GM21390 (cell line): ENCODE results near the gene MARK2.

ENCODE experiments used
- ATAC-seq: cut with Tn5 transposase; IDR thresholded peaks from one replicate; pipeline ENCODE4 v1.9.1; 2021; ENCODE audit not compliant: unreplicated experiment

MARK2 gene

GRCh38 chr11:63907808-63908530, 69.1 kb downstream of the MARK2 start:
- no peak for ATAC-seq

- no peak for ATAC-seq
These were observed 69.9 kb downstream of the MARK2 start for GRCh38 chr11:63908631-63909401.

GRCh38 chr11:63909591-63910506, 70.9 kb downstream of the MARK2 start:
- no peak for ATAC-seq

GRCh38 chr11:63910675-63911074, 71.8 kb downstream of the MARK2 start:
- no peak for ATAC-seq

- ATAC-seq, result no peak
These were observed 72.5 kb downstream of the MARK2 start for GRCh38 chr11:63911440-63911839.

GRCh38 chr11:63911876-63912275, 73.0 kb downstream of the MARK2 start:
- ATAC-seq, result no peak

GRCh38 chr11:63912678-63913077, 73.8 kb downstream of the MARK2 start:
- no peak for ATAC-seq

- no peak for ATAC-seq
These were observed 75.2 kb downstream of the MARK2 start for GRCh38 chr11:63913866-63914830.

GRCh38 chr11:63914896-63915691, 76.2 kb downstream of the MARK2 start:
- no peak for ATAC-seq

- ATAC-seq, result no peak
These were observed 77.3 kb downstream of the MARK2 start for GRCh38 chr11:63915961-63916836.

- no peak for ATAC-seq
These were observed 78.2 kb downstream of the MARK2 start, which contains the start of gene RCOR2 for GRCh38 chr11:63916837-63917691. Gene RCOR2 (minus strand): TSS chr11:63917164. CDS start chr11:63916456, 708 bp downstream.

GRCh38 chr11:63917692-63918506, 79.0 kb downstream of the MARK2 start:
- no peak for ATAC-seq

- no peak for ATAC-seq
These were observed 79.7 kb downstream of the MARK2 start for GRCh38 chr11:63918507-63919191.

GRCh38 chr11:63919267-63920125, 80.6 kb downstream of the MARK2 start:
- ATAC-seq, result no peak
